LNCaP clone FGC (cell line): ENCODE measurements around the gene CBX8.

Experiments
- DNase-seq: peaks from one replicate; pipeline ENCODE4 v3.0.0-alpha.2; 2011; ENCODE audit warnings: low read depth
- H3K4me3 ChIP-seq: 2 replicates; pipeline ENCODE4 v1.5.1; 2011; ENCODE audit warnings: mild to moderate bottlenecking, low read depth, low read length, control low read depth
- CTCF ChIP-seq: IDR thresholded peaks from 2 replicates; pipeline ENCODE4 v1.5.1; 2012; ENCODE audit warnings: mild to moderate bottlenecking; ENCODE audit not compliant: control insufficient read depth, insufficient read depth; ENCODE audit errors: extremely low read depth

CBX8 gene

GRCh38 chr17:79811868-79812352 is 15.0 kb upstream of the CBX8 start:
- no peak for TF ChIP-seq CTCF
- no peak overlapping the region for H3K4me3 ChIP-seq
- no peak for DNase-seq

- peak; percentile 39 for TF ChIP-seq CTCF
- H3K4me3 ChIP-seq, result no peak overlapping the region
Observed at GRCh38 chr17:79811011-79811867, 14.4 kb upstream of the CBX8 start.

GRCh38 chr17:79810130-79811010 is 13.5 kb upstream of the CBX8 start:
- no peak overlapping the region for H3K4me3 ChIP-seq
- peak; percentile 73 for DNase-seq
- no peak for TF ChIP-seq CTCF

More at GRCh38 chr17:79811011-79811867, 14.4 kb upstream of the CBX8 start:
- no peak for DNase-seq

GRCh38 chr17:79809530-79810129 is 12.8 kb upstream of the CBX8 start:
- no peak for DNase-seq
- H3K4me3 ChIP-seq, result peak overlapping the region; percentile 26; the same call in 1 of the 2 replicates
- no peak for TF ChIP-seq CTCF

- H3K4me3 ChIP-seq, result no peak overlapping the region
- peak; percentile 95 for TF ChIP-seq CTCF
- DNase-seq, result peak; percentile 85
Observed at GRCh38 chr17:79808763-79809529, 12.1 kb upstream of the CBX8 start.

- TF ChIP-seq CTCF, result no peak
- H3K4me3 ChIP-seq, result no peak overlapping the region
- no peak for DNase-seq
Observed at GRCh38 chr17:79806863-79807720, 10.2 kb upstream of the CBX8 start.
